HepG2 (cell line): ENCODE measurements around the gene UGGT1. TPM values are rescaled to one million over a fixed set of nuclear protein-coding genes. Genes with fewer than 3 reads are reported as not detected.
A peak's percentile ranks its signal among the peaks of the same experiment; 100 is the strongest.

ENCODE experiments used
- ATM ChIP-seq: fragments of 450-650 bp; IDR thresholded peaks from 2 replicates; pipeline ENCODE4 v1.7.1; 2017; ENCODE audit warnings: mild to moderate bottlenecking, borderline replicate concordance
- CAMTA2 ChIP-seq: sonication (generic); formaldehyde crosslinking; IDR thresholded peaks from 2 replicates; pipeline ENCODE4 v1.4.0; 2020; ENCODE audit warnings: mild to moderate bottlenecking, missing genetic modification reagents, borderline replicate concordance
- DR1 ChIP-seq: sonication (generic); formaldehyde crosslinking; IDR thresholded peaks from 2 replicates; pipeline ENCODE4 v1.8.0; 2021; ENCODE audit warnings: mild to moderate bottlenecking, missing genetic modification reagents, inconsistent platforms
- EZH2 ChIP-seq: conservative IDR thresholded peaks from 2 replicates; pipeline ENCODE4 v1.6.1; 2012; ENCODE audit warnings: mild to moderate bottlenecking, low read depth, low read length, moderate library complexity
- FOXA1 ChIP-seq, 2 experiments: fragments of 450-650 bp in 1 of 2; sonication (generic) in 1 of 2; formaldehyde crosslinking in 1 of 2; IDR thresholded peaks; 2 replicates each; pipeline versions ENCODE4 v1.4.0 to v1.6.1; 2016 to 2020; ENCODE audit warnings: missing genetic modification reagents in 1 of 2
- FOXM1 ChIP-seq: sonication (generic); formaldehyde crosslinking; IDR thresholded peaks from 2 replicates; pipeline ENCODE4 v1.5.0; 2020; ENCODE audit warnings: missing genetic modification reagents
- HCFC1 ChIP-seq: fragments of 150-350 bp; IDR thresholded peaks from 2 replicates; pipeline ENCODE4 v1.6.1; 2014; ENCODE audit warnings: low read depth, low read length
- SNRNP70 ChIP-seq: fragments of 200-400 bp; formaldehyde crosslinking; IDR thresholded peaks from 2 replicates; pipeline ENCODE4 v1.6.1; 2017; ENCODE audit warnings: mild to moderate bottlenecking, low read depth, low read length, moderate library complexity
- STAG1 ChIP-seq: sonication (generic); formaldehyde crosslinking; IDR thresholded peaks from 2 replicates; pipeline ENCODE4 v1.4.0; 2020; ENCODE audit warnings: missing genetic modification reagents
- ZFP36 ChIP-seq: fragments of 150-350 bp; IDR thresholded peaks from 2 replicates; pipeline ENCODE4 v1.6.1; 2018; ENCODE audit warnings: borderline replicate concordance, low read length, low read depth; ENCODE audit not compliant: partially characterized antibody
- ZFP41 ChIP-seq: sonication (generic); formaldehyde crosslinking; IDR thresholded peaks from 2 replicates; pipeline ENCODE4 v1.4.0; 2020; ENCODE audit warnings: mild to moderate bottlenecking, missing genetic modification reagents, borderline replicate concordance
- ZNF367 ChIP-seq: sonication (generic); formaldehyde crosslinking; IDR thresholded peaks from 2 replicates; pipeline ENCODE4 v1.4.0; 2020; ENCODE audit warnings: missing genetic modification reagents, borderline replicate concordance
- ZNF549 ChIP-seq: sonication (generic); formaldehyde crosslinking; IDR thresholded peaks from 2 replicates; pipeline ENCODE4 v1.5.0; 2020; ENCODE audit warnings: missing genetic modification reagents
- ZNF790 ChIP-seq: sonication (generic); formaldehyde crosslinking; IDR thresholded peaks from 2 replicates; pipeline ENCODE4 v1.8.0; 2022; ENCODE audit warnings: missing genetic modification reagents, mild to moderate bottlenecking, borderline replicate concordance
- polyA plus RNA-seq, 8 experiments: library from polyadenylated mRNA; depleted of rRNA in 3 of 8; stranded (reverse) in 7 of 8; unstranded in 1 of 8; fragments of >200 nt; fragmentation: Illumina TruSeq in 4 of 8; extraction: Trizol in 4 of 8; gene quantifications; 2 replicates each; pipeline versions ENCODE4 v1.2.1 to v1.2.3, GENCODE V29; 2011 to 2016; ENCODE audit warnings: low read depth in 4 of 8, missing spikeins in 1 of 8, mixed read lengths in 1 of 8; ENCODE audit not compliant: insufficient read depth in 1 of 8
- total RNA-seq, 5 experiments: library from RNA; depleted of rRNA; stranded (reverse); fragments of >200 nt; fragmentation: Illumina TruSeq; extraction: Trizol; gene quantifications; 2 replicates each; pipeline ENCODE4 v1.2.3, GENCODE V29; 2016; ENCODE audit warnings: low read depth in 1 of 5
- TF ChIP-seq, protein P1 (sequence below): sonication (generic); formaldehyde crosslinking; IDR thresholded peaks from 2 replicates; pipeline ENCODE4 v1.8.1; 2023; ENCODE audit warnings: mild to moderate bottlenecking, inconsistent platforms, moderate library complexity, missing genetic modification reagents, borderline replicate concordance
- TF ChIP-seq, protein P2 (sequence below): sonication (generic); formaldehyde crosslinking; IDR thresholded peaks from 2 replicates; pipeline ENCODE4 v1.8.0; 2022; ENCODE audit warnings: missing genetic modification reagents, mild to moderate bottlenecking, moderate library complexity, borderline replicate concordance
- TF ChIP-seq, protein P3 (sequence below): sonication (generic); formaldehyde crosslinking; IDR thresholded peaks from 2 replicates; pipeline ENCODE4 v1.5.1; 2020; ENCODE audit warnings: missing genetic modification reagents, mild to moderate bottlenecking, borderline replicate concordance
- TF ChIP-seq, protein P4 (sequence below): sonication (generic); formaldehyde crosslinking; IDR thresholded peaks from 2 replicates; pipeline ENCODE4 v1.8.1; 2023; ENCODE audit warnings: missing genetic modification reagents, mild to moderate bottlenecking, borderline replicate concordance
- TF ChIP-seq, protein P5 (sequence below): fragments of 450-650 bp; IDR thresholded peaks from 2 replicates; pipeline ENCODE4 v1.6.1; 2017
- TF ChIP-seq, protein P6 (sequence below): IDR thresholded peaks from 2 replicates; pipeline ENCODE4 v1.6.1; 2016

Gene UGGT1
- total and polyA plus RNA-seq, 2 of the 13 experiments (the other 11 are each of a cell fraction or from before 2014, with no cell fraction given) = 35.8 to 83.2 TPM

DNA sequence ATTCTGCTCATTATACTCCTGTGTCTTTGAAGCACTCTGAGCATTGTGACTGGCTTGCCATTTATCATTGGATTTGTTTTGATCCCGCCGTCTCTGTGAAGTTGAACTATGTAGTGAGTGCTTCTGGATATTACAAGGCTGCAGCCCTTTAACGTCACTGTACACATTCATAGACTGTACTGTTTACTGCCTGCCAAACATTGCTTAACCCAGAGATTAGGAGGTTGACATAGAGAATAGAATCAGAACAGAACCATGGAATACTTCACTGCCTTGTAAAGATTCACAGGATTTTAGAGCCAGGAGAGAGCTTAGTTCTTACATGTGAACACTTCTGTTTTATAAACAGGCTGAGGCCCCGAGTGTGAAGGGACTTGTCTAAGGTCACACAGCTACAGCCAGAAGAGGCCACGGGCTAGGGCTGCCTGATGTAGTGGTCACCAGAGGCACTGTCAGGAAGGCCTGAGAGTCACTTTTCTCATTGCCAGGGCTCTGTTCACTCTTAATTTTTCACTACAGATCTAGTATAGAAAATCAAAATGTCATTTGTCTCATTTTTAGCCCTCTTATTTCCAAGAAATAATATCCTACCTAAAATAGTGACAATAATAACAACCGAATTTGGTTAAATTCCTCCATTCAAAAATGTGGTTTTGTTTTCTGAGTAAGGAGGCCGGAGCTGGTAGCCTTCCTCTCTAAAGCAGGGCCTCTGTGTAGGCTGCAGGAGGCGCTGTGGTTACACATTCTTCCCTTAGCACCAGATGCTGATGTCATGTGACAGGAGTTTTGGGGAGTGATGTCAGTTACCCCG lies 87.9 kb downstream of the UGGT1 start (continued):
- TF ChIP-seq, protein P1, sequence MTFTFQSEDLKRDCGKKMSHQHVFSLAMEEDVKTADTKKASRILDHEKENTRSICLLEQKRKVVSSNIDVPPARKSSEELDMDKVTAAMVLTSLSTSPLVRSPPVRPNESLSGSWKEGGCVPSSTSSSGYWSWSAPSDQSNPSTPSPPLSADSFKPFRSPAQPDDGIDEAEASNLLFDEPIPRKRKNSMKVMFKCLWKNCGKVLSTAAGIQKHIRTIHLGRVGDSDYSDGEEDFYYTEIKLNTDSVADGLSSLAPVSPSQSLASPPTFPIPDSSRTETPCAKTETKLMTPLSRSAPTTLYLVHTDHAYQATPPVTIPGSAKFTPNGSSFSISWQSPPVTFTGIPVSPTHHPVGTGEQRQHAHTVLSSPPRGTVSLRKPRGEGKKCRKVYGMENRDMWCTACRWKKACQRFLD (CRISPR knock-in tag) = 0 out of 2 replicates have a peak, but pooled peaks have one; percentile 48
- no peak for TF ChIP-seq ZNF790 (CRISPR knock-in tag)
- TF ChIP-seq STAG1 (CRISPR knock-in tag) = peak; percentile 89
- TF ChIP-seq, protein P2, sequence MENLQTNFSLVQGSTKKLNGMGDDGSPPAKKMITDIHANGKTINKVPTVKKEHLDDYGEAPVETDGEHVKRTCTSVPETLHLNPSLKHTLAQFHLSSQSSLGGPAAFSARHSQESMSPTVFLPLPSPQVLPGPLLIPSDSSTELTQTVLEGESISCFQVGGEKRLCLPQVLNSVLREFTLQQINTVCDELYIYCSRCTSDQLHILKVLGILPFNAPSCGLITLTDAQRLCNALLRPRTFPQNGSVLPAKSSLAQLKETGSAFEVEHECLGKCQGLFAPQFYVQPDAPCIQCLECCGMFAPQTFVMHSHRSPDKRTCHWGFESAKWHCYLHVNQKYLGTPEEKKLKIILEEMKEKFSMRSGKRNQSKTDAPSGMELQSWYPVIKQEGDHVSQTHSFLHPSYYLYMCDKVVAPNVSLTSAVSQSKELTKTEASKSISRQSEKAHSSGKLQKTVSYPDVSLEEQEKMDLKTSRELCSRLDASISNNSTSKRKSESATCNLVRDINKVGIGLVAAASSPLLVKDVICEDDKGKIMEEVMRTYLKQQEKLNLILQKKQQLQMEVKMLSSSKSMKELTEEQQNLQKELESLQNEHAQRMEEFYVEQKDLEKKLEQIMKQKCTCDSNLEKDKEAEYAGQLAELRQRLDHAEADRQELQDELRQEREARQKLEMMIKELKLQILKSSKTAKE (CRISPR knock-in tag) = peak; percentile 68; the same call in 1 of the 2 replicates
- TF ChIP-seq, protein P3, sequence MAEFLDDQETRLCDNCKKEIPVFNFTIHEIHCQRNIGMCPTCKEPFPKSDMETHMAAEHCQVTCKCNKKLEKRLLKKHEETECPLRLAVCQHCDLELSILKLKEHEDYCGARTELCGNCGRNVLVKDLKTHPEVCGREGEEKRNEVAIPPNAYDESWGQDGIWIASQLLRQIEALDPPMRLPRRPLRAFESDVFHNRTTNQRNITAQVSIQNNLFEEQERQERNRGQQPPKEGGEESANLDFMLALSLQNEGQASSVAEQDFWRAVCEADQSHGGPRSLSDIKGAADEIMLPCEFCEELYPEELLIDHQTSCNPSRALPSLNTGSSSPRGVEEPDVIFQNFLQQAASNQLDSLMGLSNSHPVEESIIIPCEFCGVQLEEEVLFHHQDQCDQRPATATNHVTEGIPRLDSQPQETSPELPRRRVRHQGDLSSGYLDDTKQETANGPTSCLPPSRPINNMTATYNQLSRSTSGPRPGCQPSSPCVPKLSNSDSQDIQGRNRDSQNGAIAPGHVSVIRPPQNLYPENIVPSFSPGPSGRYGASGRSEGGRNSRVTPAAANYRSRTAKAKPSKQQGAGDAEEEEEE (CRISPR knock-in tag) = no peak
- TF ChIP-seq FOXM1 = no peak
- TF ChIP-seq ZNF549 (CRISPR knock-in tag) = no peak
- 0 out of 2 replicates have a peak, but pooled peaks have one; percentile 30 for TF ChIP-seq DR1
- TF ChIP-seq HCFC1 = no peak
- peak; percentile 91 for TF ChIP-seq FOXA1 (IDR thresholded peaks at IDR 0.05)
- peak; percentile 99 for TF ChIP-seq FOXA1 (CRISPR knock-in tag; IDR thresholded peaks at IDR 0.05)
- no peak for TF ChIP-seq ATM
- no peak for TF ChIP-seq EZH2
- TF ChIP-seq, protein P4, sequence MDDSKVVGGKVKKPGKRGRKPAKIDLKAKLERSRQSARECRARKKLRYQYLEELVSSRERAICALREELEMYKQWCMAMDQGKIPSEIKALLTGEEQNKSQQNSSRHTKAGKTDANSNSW = no peak
- TF ChIP-seq ZFP41 = no peak
- TF ChIP-seq SNRNP70 = no peak
- TF ChIP-seq CAMTA2 (CRISPR knock-in tag) = no peak
- TF ChIP-seq, protein P5, sequence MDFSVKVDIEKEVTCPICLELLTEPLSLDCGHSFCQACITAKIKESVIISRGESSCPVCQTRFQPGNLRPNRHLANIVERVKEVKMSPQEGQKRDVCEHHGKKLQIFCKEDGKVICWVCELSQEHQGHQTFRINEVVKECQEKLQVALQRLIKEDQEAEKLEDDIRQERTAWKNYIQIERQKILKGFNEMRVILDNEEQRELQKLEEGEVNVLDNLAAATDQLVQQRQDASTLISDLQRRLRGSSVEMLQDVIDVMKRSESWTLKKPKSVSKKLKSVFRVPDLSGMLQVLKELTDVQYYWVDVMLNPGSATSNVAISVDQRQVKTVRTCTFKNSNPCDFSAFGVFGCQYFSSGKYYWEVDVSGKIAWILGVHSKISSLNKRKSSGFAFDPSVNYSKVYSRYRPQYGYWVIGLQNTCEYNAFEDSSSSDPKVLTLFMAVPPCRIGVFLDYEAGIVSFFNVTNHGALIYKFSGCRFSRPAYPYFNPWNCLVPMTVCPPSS = no peak
- TF ChIP-seq, protein P6, sequence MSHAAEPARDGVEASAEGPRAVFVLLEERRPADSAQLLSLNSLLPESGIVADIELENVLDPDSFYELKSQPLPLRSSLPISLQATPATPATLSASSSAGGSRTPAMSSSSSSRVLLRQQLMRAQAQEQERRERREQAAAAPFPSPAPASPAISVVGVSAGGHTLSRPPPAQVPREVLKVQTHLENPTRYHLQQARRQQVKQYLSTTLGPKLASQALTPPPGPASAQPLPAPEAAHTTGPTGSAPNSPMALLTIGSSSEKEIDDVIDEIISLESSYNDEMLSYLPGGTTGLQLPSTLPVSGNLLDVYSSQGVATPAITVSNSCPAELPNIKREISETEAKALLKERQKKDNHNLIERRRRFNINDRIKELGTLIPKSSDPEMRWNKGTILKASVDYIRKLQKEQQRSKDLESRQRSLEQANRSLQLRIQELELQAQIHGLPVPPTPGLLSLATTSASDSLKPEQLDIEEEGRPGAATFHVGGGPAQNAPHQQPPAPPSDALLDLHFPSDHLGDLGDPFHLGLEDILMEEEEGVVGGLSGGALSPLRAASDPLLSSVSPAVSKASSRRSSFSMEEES (CRISPR knock-in tag) = peak; percentile 96
- TF ChIP-seq ZFP36 = no peak
- no peak for TF ChIP-seq ZNF367 (CRISPR knock-in tag)
